SK-N-MC (cell line): ENCODE data around the gene SRSF2.
"Not testable (repeated sequence)": the region's sequence is repeated elsewhere in the genome, so short reads cannot be mapped to it uniquely, and the experiment has no call there.

Source experiments
- DNase-seq: peaks from one replicate; pipeline ENCODE4 v3.0.0-alpha.2; 2011; ENCODE audit warnings: low read depth, low spot score
- H3K27ac ChIP-seq: fragments of 200-600 bp; sonication (generic); 2 replicates; pipeline ENCODE4 v1.5.1; 2016; ENCODE audit warnings: mixed run types
- H3K36me3 ChIP-seq: fragments of 200-600 bp; sonication (generic); 2 replicates; pipeline ENCODE4 v1.6.1; 2017; ENCODE audit warnings: antibody characterized with exemption, low read length, mixed read lengths; ENCODE audit not compliant: insufficient read depth
- H3K4me3 ChIP-seq: fragments of 200-600 bp; sonication (generic); 2 replicates; pipeline ENCODE4 v1.5.1; 2016
- H3K9ac ChIP-seq: fragments of 200-600 bp; sonication (generic); 2 replicates; pipeline ENCODE4 v1.8.0; 2017; ENCODE audit warnings: mixed run types, mixed read lengths; ENCODE audit not compliant: insufficient read length
- H3K9me3 ChIP-seq: fragments of 200-600 bp; sonication (generic); 2 replicates; pipeline ENCODE4 v1.6.1; 2017; ENCODE audit warnings: low read depth, mild to moderate bottlenecking, antibody characterized with exemption, low read length, moderate library complexity, mixed read lengths
- EZH2 ChIP-seq: fragments of 200-600 bp; sonication (generic); IDR thresholded peaks from one replicate; pipeline ENCODE4 v1.6.1; 2017; ENCODE audit warnings: antibody characterized with exemption
- FOXP2 ChIP-seq: optimal IDR thresholded peaks from 2 replicates; pipeline ENCODE3; 2011; ENCODE audit warnings: mild to moderate bottlenecking, moderate library complexity; ENCODE audit not compliant: insufficient read depth; ENCODE audit errors: extremely low read length, control extremely low read depth
- POLR2AphosphoS5 ChIP-seq: IDR thresholded peaks from 2 replicates; pipeline ENCODE4 v1.6.1; 2012; ENCODE audit warnings: mild to moderate bottlenecking, low read depth, low read length, borderline replicate concordance

The SRSF2 gene

GRCh38 chr17:76757256-76757655 is 20.1 kb upstream of the SRSF2 start:
- no peak for DNase-seq
- no peak overlapping the region for H3K9ac ChIP-seq
- H3K27ac ChIP-seq, result no peak overlapping the region
- no peaks in the 10 kb centered on the region for H3K9me3 ChIP-seq
- H3K36me3 ChIP-seq, result peaks cover 13% of the 10 kb centered on the region; the same call in 1 of the 2 replicates
- no peak overlapping the region for H3K4me3 ChIP-seq
- TF ChIP-seq EZH2, result no peak
- no peak for TF ChIP-seq FOXP2
- TF ChIP-seq POLR2AphosphoS5, result no peak

- TF ChIP-seq FOXP2, result no peak
- no peak for TF ChIP-seq EZH2
- no peak for TF ChIP-seq POLR2AphosphoS5
- Histone ChIP-seq H3K4me3 (no peak overlapping the region), H3K36me3 (peaks cover 13% of the 10 kb centered on the region; the same call in 1 of the 2 replicates), H3K9me3 (no peaks in the 10 kb centered on the region), H3K27ac (no peak overlapping the region), H3K9ac (no peak overlapping the region)
- DNase-seq, result no peak
These were observed 18.2 kb upstream of the SRSF2 start for GRCh38 chr17:76755285-76755684.

GRCh38 chr17:76753061-76753961 is 16.2 kb upstream of the SRSF2 start:
- no peak for TF ChIP-seq FOXP2
- no peak for TF ChIP-seq POLR2AphosphoS5
- no peak for TF ChIP-seq EZH2

GRCh38 chr17:76752006-76752405 is 14.9 kb upstream of the SRSF2 start:
- no peak for DNase-seq
- no peaks in the 10 kb centered on the region for H3K9me3 ChIP-seq
- H3K4me3 ChIP-seq, result no peak overlapping the region
- no peak for TF ChIP-seq FOXP2
- no peak for TF ChIP-seq POLR2AphosphoS5
- TF ChIP-seq EZH2, result no peak
- no peak overlapping the region for H3K9ac ChIP-seq
- no peak overlapping the region for H3K27ac ChIP-seq
- peaks cover 9% of the 10 kb centered on the region; the same call in 1 of the 2 replicates for H3K36me3 ChIP-seq

More at GRCh38 chr17:76753061-76753961, 16.2 kb upstream of the SRSF2 start:
- no peak overlapping the region for H3K9ac ChIP-seq
- peaks cover 13% of the 10 kb centered on the region; the same call in 1 of the 2 replicates for H3K36me3 ChIP-seq
- no peak overlapping the region for H3K4me3 ChIP-seq
- H3K27ac ChIP-seq, result no peak overlapping the region
- no peak for DNase-seq
- H3K9me3 ChIP-seq, result no peaks in the 10 kb centered on the region

- no peak overlapping the region for H3K27ac ChIP-seq
- no peaks in the 10 kb centered on the region for H3K9me3 ChIP-seq
- TF ChIP-seq POLR2AphosphoS5 (no peak), EZH2 (no peak), FOXP2 (no peak)
- no peak overlapping the region for H3K9ac ChIP-seq
- H3K36me3 ChIP-seq, result peaks cover 7% of the 10 kb centered on the region
- H3K4me3 ChIP-seq, result no peak overlapping the region
- DNase-seq, result no peak
These were observed 14.4 kb upstream of the SRSF2 start for GRCh38 chr17:76751416-76751993.

GRCh38 chr17:76748657-76749056 is 11.5 kb upstream of the SRSF2 start:
- H3K36me3 ChIP-seq, result peaks cover 29% of the 10 kb centered on the region
- no peaks in the 10 kb centered on the region for H3K9me3 ChIP-seq

GRCh38 chr17:76747716-76748363 is 10.7 kb upstream of the SRSF2 start:
- no peak for DNase-seq
- TF ChIP-seq FOXP2 (no peak), EZH2 (no peak), POLR2AphosphoS5 (no peak)
- H3K4me3 ChIP-seq, result no peak overlapping the region
- no peak overlapping the region for H3K27ac ChIP-seq
- H3K36me3 ChIP-seq, result peaks cover 35% of the 10 kb centered on the region
- no peaks in the 10 kb centered on the region for H3K9me3 ChIP-seq
- no peak overlapping the region for H3K9ac ChIP-seq

More at GRCh38 chr17:76748657-76749056, 11.5 kb upstream of the SRSF2 start:
- TF ChIP-seq EZH2 (no peak), FOXP2 (no peak), POLR2AphosphoS5 (no peak)
- Histone ChIP-seq H3K4me3 (no peak overlapping the region), H3K9ac (no peak overlapping the region), H3K27ac (no peak overlapping the region)
- no peak for DNase-seq

- H3K27ac ChIP-seq, H3K9me3 ChIP-seq, H3K9ac ChIP-seq, DNase-seq, H3K4me3 ChIP-seq: not testable (repeated sequence)
- H3K36me3 ChIP-seq, result peaks cover 48% of the 10 kb centered on the region
These were observed 8.7 kb upstream of the SRSF2 start for GRCh38 chr17:76745785-76746184.
